ENCODE results near the gene RGCC. TPM values are rescaled to one million over a fixed set of nuclear protein-coding genes. Genes with fewer than 3 reads are reported as not detected.
A peak's percentile ranks its signal among the peaks of the same experiment; 100 is the strongest.

Gene RGCC
- total and polyA plus RNA-seq, 9 of the 15 experiments (the other 6 are each of a cell fraction or from before 2014, with no cell fraction given) = 0.51 to 10.4 (median 5.8) TPM

- no peak for TF ChIP-seq HIVEP1 (CRISPR knock-in tag; IDR thresholded peaks at IDR 0.05)
- TF ChIP-seq GTF2B (IDR thresholded peaks at IDR 0.05; ENCODE audit: extremely low read depth, insufficient read length) = no peak
- TF ChIP-seq E2F3 (CRISPR knock-in tag; IDR thresholded peaks at IDR 0.05) = no peak
- no peak for TF ChIP-seq ZBTB40 (IDR thresholded peaks at IDR 0.05)
- TF ChIP-seq ZBTB40 (CRISPR knock-in tag; IDR thresholded peaks at IDR 0.05) = no peak
- TF ChIP-seq ZNF263 (CRISPR knock-in tag; IDR thresholded peaks at IDR 0.05; ENCODE audit: borderline replicate concordance) = no peak
- TF ChIP-seq PTBP1 (IDR thresholded peaks at IDR 0.05; ENCODE audit: low read depth, low read length) = no peak
- no peak for TF ChIP-seq SMAD2 (IDR thresholded peaks at IDR 0.05; ENCODE audit: low read depth, low read length)
- TF ChIP-seq ZNF655 (CRISPR knock-in tag; IDR thresholded peaks at IDR 0.05) = no peak
- TF ChIP-seq RBM14 (IDR thresholded peaks at IDR 0.05; ENCODE audit: borderline replicate concordance, insufficient read depth, low read depth, low read length) = no peak
- TF ChIP-seq ZNF232 (CRISPR knock-in tag; IDR thresholded peaks at IDR 0.05) = no peak
- no peak for TF ChIP-seq PTRF (tag; IDR thresholded peaks at IDR 0.05)
- no peak for TF ChIP-seq TAF7 (tag; IDR thresholded peaks at IDR 0.05)
- TF ChIP-seq TCF3 (CRISPR knock-in tag; IDR thresholded peaks at IDR 0.05) = peak; percentile 93
- no peak for TF ChIP-seq BRF1 (IDR thresholded peaks at IDR 0.05; ENCODE audit: borderline replicate concordance, extremely low read depth, insufficient read length)
- TF ChIP-seq GABPB2 (CRISPR knock-in tag; conservative IDR thresholded peaks at IDR 0.05) = no peak
- TF ChIP-seq ZNF644 (tag; IDR thresholded peaks at IDR 0.05; ENCODE audit: low read depth) = no peak
Observed at GRCh38 chr13:41463838-41464602, 6.7 kb downstream of the RGCC start (continued).

All from K562 (cell line).